ENCODE measurements around the gene UEVLD.

GRCh38 chr11:18492888-18493287 lies 95.6 kb downstream of the UEVLD start:
- TF ChIP-seq CTCF (IDR thresholded peaks at IDR 0.05; ENCODE audit: low read length) (no peak), EZH2 (IDR thresholded peaks at IDR 0.05; ENCODE audit: borderline replicate concordance, low read length) (no peak)
